MM.1S (cell line): Measurements from ENCODE around the gene MRPL17.
"Not testable (repeated sequence)": the region's sequence is repeated elsewhere in the genome, so short reads cannot be mapped to it uniquely, and the experiment has no call there.

Source experiments
- DNase-seq: peaks from one replicate; pipeline ENCODE4 v3.0.0-alpha.2; 2015
- H2AFZ ChIP-seq: fragments of 300-600 bp; sonication (generic); 2 replicates; pipeline ENCODE4 v1.6.0; 2016; ENCODE audit warnings: antibody characterized with exemption, low read length
- H3F3A ChIP-seq: fragments of 300-600 bp; sonication (generic); 2 replicates; pipeline ENCODE4 v1.6.1; 2016; ENCODE audit warnings: mild to moderate bottlenecking, antibody characterized with exemption, low read length, moderate library complexity, mixed read lengths; ENCODE audit not compliant: insufficient read depth
- H3K27ac ChIP-seq: fragments of 300-600 bp; sonication (generic); 2 replicates; pipeline ENCODE4 v1.5.1; 2016; ENCODE audit warnings: mild to moderate bottlenecking, low read length
- H3K27me3 ChIP-seq: fragments of 300-600 bp; sonication (generic); replicated peaks from 2 replicates; pipeline ENCODE4 v1.6.0; 2016; ENCODE audit warnings: low read length; ENCODE audit not compliant: insufficient read depth
- H3K36me3 ChIP-seq: fragments of 300-600 bp; sonication (generic); replicated peaks from 2 replicates; pipeline ENCODE4 v1.6.1; 2016; ENCODE audit warnings: mild to moderate bottlenecking, low read length, mixed read lengths; ENCODE audit not compliant: insufficient read depth
- H3K4me1 ChIP-seq: fragments of 300-600 bp; sonication (generic); 2 replicates; pipeline ENCODE4 v1.6.1; 2016; ENCODE audit warnings: low read length, mixed read lengths
- H3K4me2 ChIP-seq: fragments of 300-600 bp; sonication (generic); 2 replicates; pipeline ENCODE4 v1.6.0; 2016; ENCODE audit warnings: low read depth, low read length
- H3K4me3 ChIP-seq: fragments of 300-600 bp; sonication (generic); 2 replicates; pipeline ENCODE4 v1.5.1; 2016; ENCODE audit warnings: low read length, mixed read lengths
- H3K79me2 ChIP-seq: fragments of 300-600 bp; sonication (generic); 2 replicates; pipeline ENCODE4 v1.6.1; 2016; ENCODE audit warnings: mixed run types, low read length, mixed read lengths
- H3K9ac ChIP-seq: fragments of 300-600 bp; sonication (generic); 2 replicates; pipeline ENCODE4 v1.6.1; 2016; ENCODE audit warnings: low read length, mixed read lengths
- H3K9me2 ChIP-seq: fragments of 300-600 bp; sonication (generic); replicated peaks from 2 replicates; pipeline ENCODE4 v1.6.1; 2016; ENCODE audit warnings: mild to moderate bottlenecking, low read length, mixed read lengths; ENCODE audit not compliant: insufficient read depth
- H3K9me3 ChIP-seq: fragments of 300-600 bp; sonication (generic); replicated peaks from 2 replicates; pipeline ENCODE4 v1.6.1; 2016; ENCODE audit warnings: mild to moderate bottlenecking, low read length, mixed read lengths; ENCODE audit not compliant: insufficient read depth
- H4K20me1 ChIP-seq: fragments of 300-600 bp; sonication (generic); 2 replicates; pipeline ENCODE4 v1.6.1; 2016; ENCODE audit warnings: mild to moderate bottlenecking, low read length, moderate library complexity, mixed read lengths; ENCODE audit not compliant: insufficient read depth
- EZH2 ChIP-seq: fragments of 300-600 bp; sonication (generic); optimal IDR thresholded peaks from 2 replicates; pipeline ENCODE3; 2017; ENCODE audit warnings: low read depth, mild to moderate bottlenecking, antibody characterized with exemption, low read length, mixed read lengths
- EZH2phosphoT487 ChIP-seq: fragments of 300-600 bp; sonication (generic); IDR thresholded peaks from 2 replicates; pipeline ENCODE4 v1.6.1; 2018; ENCODE audit warnings: antibody characterized with exemption, low read length
- TF ChIP-seq, protein P1 (sequence below): fragments of 300-600 bp; sonication (generic); IDR thresholded peaks from 2 replicates; pipeline ENCODE4 v1.5.1; 2016; ENCODE audit warnings: antibody characterized with exemption, low read length, mixed read lengths

Gene MRPL17

GRCh38 chr11:6686006-6686405 lies 2.9 kb upstream of the MRPL17 start:
- no peak overlapping the region for H3K4me2 ChIP-seq
- H3K27me3 ChIP-seq: no peaks in the 10 kb centered on the region
- H3K9me2 ChIP-seq: no peaks in the 10 kb centered on the region
- H3K27ac ChIP-seq: no peak overlapping the region
- no peaks in the 10 kb centered on the region for H4K20me1 ChIP-seq
- no peak overlapping the region for H3K4me3 ChIP-seq
- no peak overlapping the region for H3K9ac ChIP-seq
- peaks cover 20% of the 10 kb centered on the region for H3K79me2 ChIP-seq
- TF ChIP-seq EZH2phosphoT487 (no peak), EZH2 (no peak)
- TF ChIP-seq, protein P1, sequence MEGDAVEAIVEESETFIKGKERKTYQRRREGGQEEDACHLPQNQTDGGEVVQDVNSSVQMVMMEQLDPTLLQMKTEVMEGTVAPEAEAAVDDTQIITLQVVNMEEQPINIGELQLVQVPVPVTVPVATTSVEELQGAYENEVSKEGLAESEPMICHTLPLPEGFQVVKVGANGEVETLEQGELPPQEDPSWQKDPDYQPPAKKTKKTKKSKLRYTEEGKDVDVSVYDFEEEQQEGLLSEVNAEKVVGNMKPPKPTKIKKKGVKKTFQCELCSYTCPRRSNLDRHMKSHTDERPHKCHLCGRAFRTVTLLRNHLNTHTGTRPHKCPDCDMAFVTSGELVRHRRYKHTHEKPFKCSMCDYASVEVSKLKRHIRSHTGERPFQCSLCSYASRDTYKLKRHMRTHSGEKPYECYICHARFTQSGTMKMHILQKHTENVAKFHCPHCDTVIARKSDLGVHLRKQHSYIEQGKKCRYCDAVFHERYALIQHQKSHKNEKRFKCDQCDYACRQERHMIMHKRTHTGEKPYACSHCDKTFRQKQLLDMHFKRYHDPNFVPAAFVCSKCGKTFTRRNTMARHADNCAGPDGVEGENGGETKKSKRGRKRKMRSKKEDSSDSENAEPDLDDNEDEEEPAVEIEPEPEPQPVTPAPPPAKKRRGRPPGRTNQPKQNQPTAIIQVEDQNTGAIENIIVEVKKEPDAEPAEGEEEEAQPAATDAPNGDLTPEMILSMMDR: no peak
- 0 out of 2 replicates have a peak, but pooled peaks cover 4% of the 10 kb centered on the region for H3K4me1 ChIP-seq
- H3F3A ChIP-seq: no peaks in the 10 kb centered on the region
- DNase-seq: no peak
- no peak overlapping the region for H2AFZ ChIP-seq
- H3K9me3 ChIP-seq: no peaks in the 10 kb centered on the region
- H3K36me3 ChIP-seq: 0 out of 2 replicates have a peak, but pooled peaks cover 4% of the 10 kb centered on the region

GRCh38 chr11:6684068-6684467 lies 928 bp upstream of the MRPL17 start:
- not testable (repeated sequence) for DNase-seq, H3K9me2 ChIP-seq, H3K4me1 ChIP-seq, H4K20me1 ChIP-seq, H3F3A ChIP-seq, H3K9me3 ChIP-seq, H3K27me3 ChIP-seq, H3K36me3 ChIP-seq
- Histone ChIP-seq H3K27ac (peak overlapping the region; percentile 63; the same call in 1 of the 2 replicates), H3K79me2 (peaks cover 24% of the 10 kb centered on the region), H3K9ac (peak overlapping the region; percentile 93; the same call in 1 of the 2 replicates), H3K4me3 (peak overlapping the region; percentile 98), H2AFZ (peak overlapping the region; percentile 75), H3K4me2 (peak overlapping the region; percentile 67)

- peak overlapping the region; percentile 93 for H3K9ac ChIP-seq
- H3K4me3 ChIP-seq: peak overlapping the region; percentile 98
- H2AFZ ChIP-seq: peak overlapping the region; percentile 92
- H3K9me2 ChIP-seq: no peaks in the 10 kb centered on the region
- 0 out of 2 replicates have a peak, but pooled peaks cover 4% of the 10 kb centered on the region for H3K4me1 ChIP-seq
- TF ChIP-seq EZH2 (no peak), EZH2phosphoT487 (no peak)
- TF ChIP-seq, protein P1: no peak
- H3K9me3 ChIP-seq: no peaks in the 10 kb centered on the region
- H3K27ac ChIP-seq: peak overlapping the region; percentile 63; the same call in 1 of the 2 replicates
- no peak for DNase-seq
- peaks cover 24% of the 10 kb centered on the region for H3K79me2 ChIP-seq
- 0 out of 2 replicates have a peak, but pooled peaks cover 4% of the 10 kb centered on the region for H3K36me3 ChIP-seq
- no peaks in the 10 kb centered on the region for H4K20me1 ChIP-seq
- H3F3A ChIP-seq: no peaks in the 10 kb centered on the region; the same call in 1 of the 2 replicates
- H3K27me3 ChIP-seq: no peaks in the 10 kb centered on the region
- H3K4me2 ChIP-seq: peak overlapping the region; percentile 89
Observed at GRCh38 chr11:6682591-6682935, 577 bp downstream of the MRPL17 start.

- no peaks in the 10 kb centered on the region for H3K27me3 ChIP-seq
- H3K36me3 ChIP-seq: 0 out of 2 replicates have a peak, but pooled peaks cover 4% of the 10 kb centered on the region
- peak overlapping the region; percentile 89 for H3K4me2 ChIP-seq
- H3K9me2 ChIP-seq: no peaks in the 10 kb centered on the region
- H3F3A ChIP-seq: no peaks in the 10 kb centered on the region; the same call in 1 of the 2 replicates
- H3K9ac ChIP-seq: peak overlapping the region; percentile 93
- H3K79me2 ChIP-seq: peaks cover 24% of the 10 kb centered on the region
- DNase-seq: no peak
- H2AFZ ChIP-seq: no peak overlapping the region
- no peaks in the 10 kb centered on the region for H4K20me1 ChIP-seq
- peak overlapping the region; percentile 98 for H3K4me3 ChIP-seq
- H3K27ac ChIP-seq: no peak overlapping the region
- no peaks in the 10 kb centered on the region for H3K9me3 ChIP-seq
- TF ChIP-seq, protein P1: no peak
- no peak for TF ChIP-seq EZH2phosphoT487
- no peak for TF ChIP-seq EZH2
- 0 out of 2 replicates have a peak, but pooled peaks cover 4% of the 10 kb centered on the region for H3K4me1 ChIP-seq
Observed at GRCh38 chr11:6681949-6682348, 1.2 kb downstream of the MRPL17 start.
